CD4-positive, CD25-positive, alpha-beta regulatory T cell (primary cell): ENCODE data around the gene ERLEC1. TPM values are rescaled to one million over a fixed set of nuclear protein-coding genes. Genes with fewer than 3 reads are reported as not detected.
"Not testable (repeated sequence)": the region's sequence is repeated elsewhere in the genome, so short reads cannot be mapped to it uniquely, and the experiment has no call there.

Experiments
- ATAC-seq, 2 donors: fragments of 150-1000 bp; cut with Tn5 transposase; one replicate each; pipeline ENCODE4 v1.10.0; 2021; ENCODE audit warnings: low read depth in 2 of 2, moderate number of reproducible peaks in 2 of 2, moderate library complexity in 1 of 2
- DNase-seq, 3 donors: peaks; one replicate each; pipeline versions ENCODE4 v3.0.0 to v3.0.0-alpha.2; 2012 to 2022; ENCODE audit warnings: mixed read lengths in 1 of 3
- H3K27ac ChIP-seq: one replicate; pipeline ENCODE4 v1.7.0; 2013; ENCODE audit warnings: mild to moderate bottlenecking, low read length; ENCODE audit not compliant: insufficient read depth, poor library complexity, severe bottlenecking
- H3K27me3 ChIP-seq: one replicate; pipeline ENCODE4 v1.7.0; 2013; ENCODE audit warnings: low read length; ENCODE audit not compliant: control insufficient read depth, insufficient read depth
- H3K36me3 ChIP-seq: one replicate; pipeline ENCODE4 v1.7.0; 2013; ENCODE audit warnings: mild to moderate bottlenecking, low read length, moderate library complexity; ENCODE audit not compliant: control insufficient read depth, insufficient read depth
- H3K4me1 ChIP-seq: 2 replicates; pipeline ENCODE4 v1.7.0; 2013; ENCODE audit warnings: mild to moderate bottlenecking, low read length; ENCODE audit not compliant: insufficient read depth, control insufficient read depth, poor library complexity, severe bottlenecking
- H3K4me3 ChIP-seq: one replicate; pipeline ENCODE4 v1.7.0; 2013; ENCODE audit warnings: low read depth, mild to moderate bottlenecking, low read length, moderate library complexity
- H3K9me3 ChIP-seq, 2 experiments: 1 replicate in 1 of 2; 2 replicates in 1 of 2; pipeline ENCODE4 v1.7.0; 2013; ENCODE audit warnings: low read length in 2 of 2, mild to moderate bottlenecking in 1 of 2, moderate library complexity in 1 of 2; ENCODE audit not compliant: control insufficient read depth in 2 of 2
- H3K27ac Mint-ChIP-seq, 3 donors: one replicate each; pipeline ENCODE4 v1.8.0; 2020 to 2022; ENCODE audit warnings: mild to moderate bottlenecking in 3 of 3, mixed read lengths in 3 of 3, moderate library complexity in 2 of 3
- H3K27me3 Mint-ChIP-seq: one replicate; pipeline ENCODE4 v1.8.0; 2022; ENCODE audit warnings: mild to moderate bottlenecking, mixed read lengths
- H3K36me3 Mint-ChIP-seq: one replicate; pipeline ENCODE4 v1.8.0; 2020; ENCODE audit warnings: mixed read lengths
- H3K4me1 Mint-ChIP-seq, 4 donors: one replicate each; pipeline ENCODE4 v1.8.0; 2020 to 2022; ENCODE audit warnings: mixed read lengths in 4 of 4, mild to moderate bottlenecking in 1 of 4
- H3K4me3 Mint-ChIP-seq, 4 donors: one replicate each; pipeline ENCODE4 v1.8.0; 2020 to 2022; ENCODE audit warnings: mild to moderate bottlenecking in 4 of 4, mixed read lengths in 4 of 4, moderate library complexity in 3 of 4
- H3K9me3 Mint-ChIP-seq, 7 donors: one replicate each; pipeline ENCODE4 v1.8.0; 2020 to 2022; ENCODE audit warnings: mixed read lengths in 7 of 7, mild to moderate bottlenecking in 3 of 7, moderate library complexity in 2 of 7
- polyA plus RNA-seq, 4 donors: library from polyadenylated mRNA; unstranded; fragments of 300-500 nt; fragmentation: Illumina TruSeq; gene quantifications; one replicate each; pipeline ENCODE4 v1.2.3, GENCODE V29; 2021
- total RNA-seq: library from RNA; stranded (reverse); gene quantifications from one replicate; pipeline ENCODE4 v1.2.3, GENCODE V29; 2022

ERLEC1 gene
- total and polyA plus RNA-seq, 5 donors from 2014 or later: 18.0 to 27.3 (median 25.2) TPM

- H3K27ac Mint-ChIP-seq, H3K4me3 ChIP-seq, ATAC-seq, H3K27ac ChIP-seq, H3K9me3 ChIP-seq, H3K4me1 ChIP-seq, H3K4me3 Mint-ChIP-seq, H3K36me3 Mint-ChIP-seq, H3K9me3 Mint-ChIP-seq, H3K27me3 ChIP-seq, H3K27me3 Mint-ChIP-seq, H3K36me3 ChIP-seq, DNase-seq: not testable (repeated sequence)
- H3K4me1 Mint-ChIP-seq: peaks cover 8 to 15% (median 11%) of the 10 kb centered on the region in 4 donors
These were observed 54.8 kb downstream of the ERLEC1 start for GRCh38 chr2:53841651-53842050.

GRCh38 chr2:53842891-53843290 is 56.0 kb downstream of the ERLEC1 start:
- Histone ChIP-seq H3K4me1 (no peaks in the 10 kb centered on the region), H3K27me3 (no peaks in the 10 kb centered on the region), H3K4me3 (no peak overlapping the region), H3K27ac (no peak overlapping the region), H3K9me3 (no peaks in the 10 kb centered on the region), H3K36me3 (no peaks in the 10 kb centered on the region)
- peaks cover 9% of the 10 kb centered on the region for H3K36me3 Mint-ChIP-seq
- H3K4me3 Mint-ChIP-seq: no peak overlapping the region
- no peaks in the 10 kb centered on the region for H3K27me3 Mint-ChIP-seq
- no peak for ATAC-seq
- peaks cover 0 to 1% (median 0%) of the 10 kb centered on the region in 7 donors for H3K9me3 Mint-ChIP-seq
- peaks cover 8 to 15% (median 11%) of the 10 kb centered on the region in 4 donors for H3K4me1 Mint-ChIP-seq
- H3K27ac Mint-ChIP-seq: no peak overlapping the region
- DNase-seq: no peak

- no peak for DNase-seq
- H3K27me3 ChIP-seq: no peaks in the 10 kb centered on the region
- Mint-ChIP-seq H3K27me3 (no peaks in the 10 kb centered on the region), H3K4me3 (no peak overlapping the region), H3K36me3 (peaks cover 14% of the 10 kb centered on the region), H3K9me3 (peaks cover 0 to 1% (median 0%) of the 10 kb centered on the region in 7 donors), H3K4me1 (peaks cover 8 to 15% (median 14%) of the 10 kb centered on the region in 4 donors), H3K27ac (no peak overlapping the region)
- no peaks in the 10 kb centered on the region for H3K9me3 ChIP-seq
- no peaks in the 10 kb centered on the region for H3K4me1 ChIP-seq
- no peak overlapping the region for H3K4me3 ChIP-seq
- no peak for ATAC-seq
- no peaks in the 10 kb centered on the region for H3K36me3 ChIP-seq
- no peak overlapping the region for H3K27ac ChIP-seq
These were observed 56.8 kb downstream of the ERLEC1 start for GRCh38 chr2:53843595-53843994.

GRCh38 chr2:53848062-53848461 is 61.2 kb downstream of the ERLEC1 start:
- Histone ChIP-seq H3K9me3 (no peaks in the 10 kb centered on the region), H3K27ac (no peak overlapping the region), H3K36me3 (peaks cover 2% of the 10 kb centered on the region), H3K4me3 (no peak overlapping the region), H3K27me3 (no peaks in the 10 kb centered on the region), H3K4me1 (no peaks in the 10 kb centered on the region)
- ATAC-seq (no peak), DNase-seq (no peak)
- peaks cover 0 to 1% (median 0%) of the 10 kb centered on the region in 7 donors for H3K9me3 Mint-ChIP-seq
- no peak overlapping the region for H3K4me3 Mint-ChIP-seq
- H3K27me3 Mint-ChIP-seq: no peaks in the 10 kb centered on the region
- H3K27ac Mint-ChIP-seq: peak overlapping the region in 1 of 3 donors; percentile 58
- H3K4me1 Mint-ChIP-seq: peaks cover 6 to 16% (median 12%) of the 10 kb centered on the region in 4 donors
- peaks cover 10% of the 10 kb centered on the region for H3K36me3 Mint-ChIP-seq

- H3K4me3 Mint-ChIP-seq, H3K9me3 Mint-ChIP-seq, H3K9me3 ChIP-seq, H3K27me3 Mint-ChIP-seq, H3K27ac ChIP-seq, ATAC-seq, DNase-seq, H3K4me3 ChIP-seq, H3K27me3 ChIP-seq, H3K4me1 ChIP-seq: not testable (repeated sequence)
- H3K4me1 Mint-ChIP-seq: peaks cover 0 to 14% (median 6%) of the 10 kb centered on the region in 4 donors
- H3K36me3 ChIP-seq: peaks cover 17% of the 10 kb centered on the region
- H3K36me3 Mint-ChIP-seq: peaks cover 25% of the 10 kb centered on the region
- H3K27ac Mint-ChIP-seq: peak overlapping the region in 1 of 3 donors; percentile 71
These were observed 64.4 kb downstream of the ERLEC1 start for GRCh38 chr2:53851052-53851757.

GRCh38 chr2:53852532-53852931 is 65.7 kb downstream of the ERLEC1 start:
- Mint-ChIP-seq H3K27ac (peak overlapping the region in 1 of 3 donors; percentile 77), H3K4me1 (peaks cover 0 to 14% (median 7%) of the 10 kb centered on the region in 4 donors), H3K9me3 (peaks cover 0 to 2% (median 0%) of the 10 kb centered on the region in 7 donors), H3K36me3 (peaks cover 27% of the 10 kb centered on the region), H3K27me3 (no peaks in the 10 kb centered on the region), H3K4me3 (no peak overlapping the region)
- Histone ChIP-seq H3K9me3 (no peaks in the 10 kb centered on the region), H3K4me1 (no peaks in the 10 kb centered on the region), H3K4me3 (no peak overlapping the region), H3K27ac (no peak overlapping the region), H3K27me3 (no peaks in the 10 kb centered on the region), H3K36me3 (peaks cover 17% of the 10 kb centered on the region)
- ATAC-seq (no peak), DNase-seq (no peak)

- ATAC-seq: no peak
- H3K27ac Mint-ChIP-seq: peak overlapping the region in 2 of 3 donors; percentile 68 to 83
These were observed 67.8 kb downstream of the ERLEC1 start for GRCh38 chr2:53854678-53855077.

GRCh38 chr2:53856272-53856671 is 69.4 kb downstream of the ERLEC1 start:
- H3K27me3 Mint-ChIP-seq: no peaks in the 10 kb centered on the region
- peaks cover 0 to 21% (median 6%) of the 10 kb centered on the region in 4 donors for H3K4me1 Mint-ChIP-seq
- Histone ChIP-seq H3K27me3 (no peaks in the 10 kb centered on the region), H3K9me3 (no peaks in the 10 kb centered on the region), H3K4me1 (no peaks in the 10 kb centered on the region), H3K27ac (no peak overlapping the region), H3K36me3 (peaks cover 17% of the 10 kb centered on the region), H3K4me3 (no peak overlapping the region)
- H3K36me3 Mint-ChIP-seq: peaks cover 35% of the 10 kb centered on the region
- H3K9me3 Mint-ChIP-seq: peaks cover 0 to 2% (median 0%) of the 10 kb centered on the region in 7 donors
- ATAC-seq: no peak
- H3K4me3 Mint-ChIP-seq: no peak overlapping the region
- no peak overlapping the region for H3K27ac Mint-ChIP-seq
- no peak for DNase-seq

More at GRCh38 chr2:53854678-53855077, 67.8 kb downstream of the ERLEC1 start:
- Mint-ChIP-seq H3K9me3 (peaks cover 0 to 2% (median 0%) of the 10 kb centered on the region in 7 donors), H3K36me3 (peaks cover 27% of the 10 kb centered on the region), H3K4me3 (no peak overlapping the region), H3K4me1 (peaks cover 0 to 21% (median 6%) of the 10 kb centered on the region in 4 donors), H3K27me3 (no peaks in the 10 kb centered on the region)
- H3K36me3 ChIP-seq: peaks cover 17% of the 10 kb centered on the region
- no peak overlapping the region for H3K4me3 ChIP-seq
- no peaks in the 10 kb centered on the region for H3K4me1 ChIP-seq
- no peak for DNase-seq
- H3K27me3 ChIP-seq: no peaks in the 10 kb centered on the region
- H3K9me3 ChIP-seq: no peaks in the 10 kb centered on the region
- no peak overlapping the region for H3K27ac ChIP-seq
